Inflammatory macrophage treated with lipopolysaccharide for 4 hours (primary cell): ENCODE data around the gene PDGFD.
"Not testable (repeated sequence)": the region's sequence is repeated elsewhere in the genome, so short reads cannot be mapped to it uniquely, and the experiment has no call there.

ENCODE experiments used
- DNase-seq: peaks from one replicate; pipeline ENCODE4 v3.0.0-alpha.2; 2020

PDGFD gene

GRCh38 chr11:104049116-104049515 is 114.8 kb downstream of the PDGFD start:
- DNase-seq, result peak; percentile 22

GRCh38 chr11:104046858-104047257 is 117.1 kb downstream of the PDGFD start:
- DNase-seq, result not testable (repeated sequence)

GRCh38 chr11:104046331-104046730 is 117.6 kb downstream of the PDGFD start:
- no peak for DNase-seq

- no peak for DNase-seq
Observed at GRCh38 chr11:104043678-104044239, 120.2 kb downstream of the PDGFD start.

- no peak for DNase-seq
Observed at GRCh38 chr11:104043142-104043541, 120.8 kb downstream of the PDGFD start.

GRCh38 chr11:104041792-104042191 is 122.2 kb downstream of the PDGFD start:
- no peak for DNase-seq

- DNase-seq, result no peak
Observed at GRCh38 chr11:104036995-104037394, 127.0 kb downstream of the PDGFD start.

GRCh38 chr11:104036588-104036987 is 127.4 kb downstream of the PDGFD start, which contains the start of gene DDI1:
DDI1 (plus strand) TSS chr11:104036640; CDS start chr11:104036823, 183 bp downstream.
- no peak for DNase-seq

- DNase-seq, result no peak
Observed at GRCh38 chr11:104033561-104033960, 130.4 kb downstream of the PDGFD start.

- no peak for DNase-seq
Observed at GRCh38 chr11:104033134-104033533, 130.8 kb downstream of the PDGFD start.

GRCh38 chr11:104028476-104029263 is 135.3 kb downstream of the PDGFD start:
- no peak for DNase-seq

- DNase-seq, result no peak
Observed at GRCh38 chr11:104024572-104024971, 139.4 kb downstream of the PDGFD start.

GRCh38 chr11:104015649-104016415 is 148.1 kb downstream of the PDGFD start:
- no peak for DNase-seq

- DNase-seq, result no peak
Observed at GRCh38 chr11:104011044-104011443, 152.9 kb downstream of the PDGFD start.

GRCh38 chr11:104009744-104010143 is 154.2 kb downstream of the PDGFD start:
- no peak for DNase-seq

GRCh38 chr11:104005234-104005855 is 158.6 kb downstream of the PDGFD start:
- no peak for DNase-seq

GRCh38 chr11:104003491-104003890 is 160.5 kb downstream of the PDGFD start:
- DNase-seq, result no peak

- no peak for DNase-seq
Observed at GRCh38 chr11:104001561-104002056, 162.3 kb downstream of the PDGFD start.

GRCh38 chr11:104000798-104001197 is 163.1 kb downstream of the PDGFD start:
- DNase-seq, result no peak

- no peak for DNase-seq
Observed at GRCh38 chr11:103998826-103999508, 165.0 kb downstream of the PDGFD start.

GRCh38 chr11:103997082-103997481 is 166.9 kb downstream of the PDGFD start:
- DNase-seq, result no peak

- no peak for DNase-seq
Observed at GRCh38 chr11:103995896-103996295, 168.1 kb downstream of the PDGFD start.
